CD4-positive, CD25-positive, alpha-beta regulatory T cell (primary cell): ENCODE measurements around the gene TUT1. TPM values are rescaled to one million over a fixed set of nuclear protein-coding genes. Genes with fewer than 3 reads are reported as not detected.
A peak's percentile ranks its signal among the peaks of the same experiment; 100 is the strongest.
"Not testable (repeated sequence)": the region's sequence is repeated elsewhere in the genome, so short reads cannot be mapped to it uniquely, and the experiment has no call there.

Experiments used
- ATAC-seq, 2 donors: fragments of 150-1000 bp; cut with Tn5 transposase; one replicate each; pipeline ENCODE4 v1.10.0; 2021; ENCODE audit warnings: low read depth in 2 of 2, moderate number of reproducible peaks in 2 of 2, moderate library complexity in 1 of 2
- DNase-seq, 3 donors: peaks; one replicate each; pipeline versions ENCODE4 v3.0.0 to v3.0.0-alpha.2; 2012 to 2022; ENCODE audit warnings: mixed read lengths in 1 of 3
- H3K27ac ChIP-seq: one replicate; pipeline ENCODE4 v1.7.0; 2013; ENCODE audit warnings: mild to moderate bottlenecking, low read length; ENCODE audit not compliant: insufficient read depth, poor library complexity, severe bottlenecking
- H3K27me3 ChIP-seq: one replicate; pipeline ENCODE4 v1.7.0; 2013; ENCODE audit warnings: low read length; ENCODE audit not compliant: control insufficient read depth, insufficient read depth
- H3K36me3 ChIP-seq: one replicate; pipeline ENCODE4 v1.7.0; 2013; ENCODE audit warnings: mild to moderate bottlenecking, low read length, moderate library complexity; ENCODE audit not compliant: control insufficient read depth, insufficient read depth
- H3K4me1 ChIP-seq: 2 replicates; pipeline ENCODE4 v1.7.0; 2013; ENCODE audit warnings: mild to moderate bottlenecking, low read length; ENCODE audit not compliant: insufficient read depth, control insufficient read depth, poor library complexity, severe bottlenecking
- H3K4me3 ChIP-seq: one replicate; pipeline ENCODE4 v1.7.0; 2013; ENCODE audit warnings: low read depth, mild to moderate bottlenecking, low read length, moderate library complexity
- H3K9me3 ChIP-seq, 2 experiments: 1 replicate in 1 of 2; 2 replicates in 1 of 2; pipeline ENCODE4 v1.7.0; 2013; ENCODE audit warnings: low read length in 2 of 2, mild to moderate bottlenecking in 1 of 2, moderate library complexity in 1 of 2; ENCODE audit not compliant: control insufficient read depth in 2 of 2
- H3K27ac Mint-ChIP-seq, 3 donors: one replicate each; pipeline ENCODE4 v1.8.0; 2020 to 2022; ENCODE audit warnings: mild to moderate bottlenecking in 3 of 3, mixed read lengths in 3 of 3, moderate library complexity in 2 of 3
- H3K27me3 Mint-ChIP-seq: one replicate; pipeline ENCODE4 v1.8.0; 2022; ENCODE audit warnings: mild to moderate bottlenecking, mixed read lengths
- H3K36me3 Mint-ChIP-seq: one replicate; pipeline ENCODE4 v1.8.0; 2020; ENCODE audit warnings: mixed read lengths
- H3K4me1 Mint-ChIP-seq, 4 donors: one replicate each; pipeline ENCODE4 v1.8.0; 2020 to 2022; ENCODE audit warnings: mixed read lengths in 4 of 4, mild to moderate bottlenecking in 1 of 4
- H3K4me3 Mint-ChIP-seq, 4 donors: one replicate each; pipeline ENCODE4 v1.8.0; 2020 to 2022; ENCODE audit warnings: mild to moderate bottlenecking in 4 of 4, mixed read lengths in 4 of 4, moderate library complexity in 3 of 4
- H3K9me3 Mint-ChIP-seq, 7 donors: one replicate each; pipeline ENCODE4 v1.8.0; 2020 to 2022; ENCODE audit warnings: mixed read lengths in 7 of 7, mild to moderate bottlenecking in 3 of 7, moderate library complexity in 2 of 7
- polyA plus RNA-seq, 4 donors: library from polyadenylated mRNA; unstranded; fragments of 300-500 nt; fragmentation: Illumina TruSeq; gene quantifications; one replicate each; pipeline ENCODE4 v1.2.3, GENCODE V29; 2021
- total RNA-seq: library from RNA; stranded (reverse); gene quantifications from one replicate; pipeline ENCODE4 v1.2.3, GENCODE V29; 2022

The TUT1 gene
- total and polyA plus RNA-seq, 5 donors from 2014 or later = 6.5 to 22.0 (median 11.2) TPM

DNA sequence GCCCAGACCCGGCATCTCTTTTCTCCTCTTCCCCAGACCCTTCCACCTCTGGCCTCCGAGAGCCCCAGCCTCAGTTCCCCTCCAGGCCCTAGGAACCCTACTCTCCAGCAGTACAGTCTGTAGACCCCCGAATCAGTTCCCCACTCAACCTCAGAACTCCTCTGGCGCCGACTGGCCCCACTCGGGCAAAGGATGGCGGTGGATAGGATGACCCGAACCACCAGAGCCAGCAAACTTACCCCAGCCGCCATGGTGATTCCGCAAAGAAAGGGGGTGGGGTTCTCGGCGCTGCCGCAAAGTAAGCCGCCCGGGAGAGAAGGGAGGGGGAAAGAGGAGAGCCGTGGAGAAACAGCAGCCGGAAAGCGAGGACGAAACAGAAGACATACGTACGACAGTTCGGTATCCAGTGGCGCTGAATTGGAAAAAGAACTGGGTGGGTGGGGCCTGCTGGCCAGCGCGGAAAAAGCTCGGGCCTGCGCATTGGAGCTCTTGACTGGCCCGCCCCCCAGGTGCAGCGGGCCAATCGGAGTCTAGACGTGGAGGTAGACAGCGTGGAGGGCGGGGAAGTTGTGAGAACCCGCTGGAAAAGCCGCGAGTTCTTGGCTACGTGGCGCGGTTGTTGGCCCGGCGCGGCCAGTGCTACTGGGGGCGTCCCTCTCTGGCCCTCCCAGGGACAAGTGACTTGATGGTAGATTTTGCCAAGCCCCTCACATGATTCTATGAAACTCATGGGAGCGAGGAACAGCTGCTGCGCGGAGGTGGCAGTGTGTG lies 17.5 kb downstream of the TUT1 start, which contains the start of gene EEF1G:
EEF1G (minus strand) TSS at position 300 of the 771 bp plus-strand sequence; CDS start at position 251, 49 bp downstream.
- no peaks in the 10 kb centered on the region for H3K9me3 Mint-ChIP-seq
- peak; percentile 98 to 100 (median 100) for DNase-seq
- H3K27ac ChIP-seq = peak within 1 kb of the TSS; percentile 88
- no peaks in the 10 kb centered on the region for H3K27me3 ChIP-seq
- peaks cover 35% of the 10 kb centered on the region for H3K4me1 ChIP-seq
- H3K36me3 ChIP-seq = peaks cover 58% of the 10 kb centered on the region
- H3K4me3 Mint-ChIP-seq = peak within 1 kb of the TSS; percentile 91 to 99 (median 96)
- no peaks in the 10 kb centered on the region for H3K9me3 ChIP-seq
- ATAC-seq = peak; percentile 91 to 93
- H3K27ac Mint-ChIP-seq = peak within 1 kb of the TSS; percentile 92 to 94 (median 92)
- H3K27me3 Mint-ChIP-seq = no peaks in the 10 kb centered on the region
- peaks cover 6 to 58% (median 39%) of the 10 kb centered on the region in 4 donors for H3K4me1 Mint-ChIP-seq
- H3K36me3 Mint-ChIP-seq = peaks cover 35% of the 10 kb centered on the region
- H3K4me3 ChIP-seq = peak within 1 kb of the TSS; percentile 91

DNA sequence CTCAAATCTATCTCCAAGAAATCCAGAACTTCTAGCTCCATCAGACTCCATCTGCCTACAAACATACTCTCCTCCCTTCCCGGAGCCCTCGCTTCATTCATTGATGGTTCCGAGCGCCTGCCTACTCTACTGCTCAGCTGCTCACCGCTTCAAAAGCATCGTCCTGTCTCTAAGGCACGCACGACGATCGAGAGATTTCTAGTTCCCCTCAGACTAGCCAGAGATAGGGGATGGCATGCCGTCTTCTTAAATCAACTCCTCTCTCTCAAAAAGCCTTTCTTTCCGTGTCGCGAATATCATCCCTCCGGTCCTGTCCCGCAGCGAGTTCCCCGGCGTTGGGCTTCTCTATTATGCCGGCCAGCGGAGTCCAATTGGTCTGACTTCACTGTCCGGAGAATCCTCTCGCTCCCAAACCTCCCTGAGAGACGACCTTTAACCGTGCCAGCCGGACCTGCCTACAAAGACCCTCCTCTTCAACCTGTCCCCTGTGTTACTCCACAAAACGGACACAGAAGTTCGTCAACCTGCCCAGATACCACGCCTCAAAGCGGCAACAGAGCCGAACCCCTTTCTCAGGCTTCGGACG lies 18.2 kb downstream of the TUT1 start:
- Histone ChIP-seq H3K9me3 (no peaks in the 10 kb centered on the region), H3K27me3 (no peaks in the 10 kb centered on the region), H3K4me3 (peak overlapping the region; percentile 91), H3K27ac (peak overlapping the region; percentile 88), H3K36me3 (peaks cover 55% of the 10 kb centered on the region), H3K4me1 (peaks cover 35% of the 10 kb centered on the region)
- no peaks in the 10 kb centered on the region for H3K27me3 Mint-ChIP-seq
- H3K4me3 Mint-ChIP-seq = peak overlapping the region; percentile 91 to 99 (median 96)
- peaks cover 6 to 62% (median 40%) of the 10 kb centered on the region in 4 donors for H3K4me1 Mint-ChIP-seq
- DNase-seq = peak in 2 of 3 donors; percentile 35 to 56
- no peak for ATAC-seq
- H3K36me3 Mint-ChIP-seq = peaks cover 35% of the 10 kb centered on the region
- peak overlapping the region; percentile 92 to 94 (median 92) for H3K27ac Mint-ChIP-seq
- H3K9me3 Mint-ChIP-seq = no peaks in the 10 kb centered on the region

DNA sequence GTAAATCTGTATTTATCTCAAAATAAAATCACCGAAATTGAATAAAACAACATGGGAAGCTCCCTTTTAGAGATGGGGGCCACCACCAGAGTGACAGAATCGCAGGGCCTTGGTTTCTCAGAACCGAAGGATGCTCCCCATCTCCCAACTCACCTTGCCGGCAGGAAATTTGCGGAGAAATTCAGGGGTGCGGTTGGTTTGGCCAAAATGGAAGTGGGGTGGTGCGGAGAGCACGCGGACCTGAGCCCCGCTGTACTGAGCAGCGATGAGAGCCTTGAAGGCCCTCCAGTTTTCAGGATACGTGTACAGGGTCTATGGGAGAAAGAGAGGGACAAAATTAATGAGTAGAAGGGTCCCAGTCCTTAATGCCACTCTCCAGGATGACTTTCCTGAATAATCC lies 18.9 kb downstream of the TUT1 start:
- Mint-ChIP-seq H3K4me3 (peak overlapping the region; percentile 91 to 99 (median 96)), H3K27me3 (no peaks in the 10 kb centered on the region), H3K27ac (peak overlapping the region; percentile 80 to 94 (median 92)), H3K9me3 (no peaks in the 10 kb centered on the region), H3K4me1 (peaks cover 6 to 64% (median 41%) of the 10 kb centered on the region in 4 donors), H3K36me3 (peaks cover 34% of the 10 kb centered on the region)
- ATAC-seq (no peak), DNase-seq (no peak)
- Histone ChIP-seq H3K4me3 (peak overlapping the region; percentile 91), H3K27me3 (no peaks in the 10 kb centered on the region), H3K27ac (peak overlapping the region; percentile 6), H3K4me1 (peaks cover 35% of the 10 kb centered on the region), H3K9me3 (no peaks in the 10 kb centered on the region), H3K36me3 (peaks cover 53% of the 10 kb centered on the region)

DNA sequence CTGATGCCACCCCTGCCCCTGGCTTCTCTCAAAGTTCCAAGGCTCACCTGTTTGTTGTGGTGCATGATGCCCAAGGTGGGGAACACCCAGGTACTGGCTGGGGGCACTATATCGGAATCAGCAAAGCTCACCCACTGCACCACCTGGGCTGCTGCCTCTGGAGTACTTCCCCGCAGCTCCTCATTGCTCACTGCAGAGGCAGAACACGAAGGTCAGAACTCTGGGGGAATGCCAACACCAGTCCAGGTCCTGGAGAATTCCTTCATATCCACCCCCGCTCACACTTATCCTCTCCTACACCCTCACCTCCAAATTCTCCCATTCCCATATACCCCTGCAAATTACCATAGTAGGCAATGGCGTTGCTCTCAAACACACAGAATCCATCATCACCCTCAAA lies 19.8 kb downstream of the TUT1 start:
- peaks cover 12 to 72% (median 45%) of the 10 kb centered on the region in 4 donors for H3K4me1 Mint-ChIP-seq

DNA sequence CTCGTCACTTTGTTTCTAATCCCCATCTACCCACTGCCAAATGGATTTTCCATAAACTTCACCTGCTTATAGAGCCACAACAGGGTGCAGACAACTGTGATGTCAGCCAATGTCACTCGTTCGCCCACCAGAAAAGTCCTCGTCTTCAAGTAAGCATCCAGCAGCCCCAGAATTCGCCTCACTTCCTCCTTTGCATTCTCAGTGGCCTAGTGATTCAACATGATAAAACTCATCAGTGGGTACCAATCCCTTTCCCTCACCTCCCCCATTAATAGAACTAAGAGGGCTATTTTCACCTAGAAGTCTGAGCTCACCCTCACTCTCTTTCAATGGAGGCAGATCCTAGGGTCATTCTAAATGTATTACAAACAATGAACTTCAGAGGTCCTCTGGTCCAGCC lies 20.4 kb downstream of the TUT1 start:
- not testable (repeated sequence) for H3K9me3 ChIP-seq, ATAC-seq, H3K27ac ChIP-seq, DNase-seq, H3K27me3 ChIP-seq, H3K9me3 Mint-ChIP-seq, H3K27me3 Mint-ChIP-seq, H3K4me3 ChIP-seq
- Mint-ChIP-seq H3K36me3 (peaks cover 40% of the 10 kb centered on the region), H3K27ac (peak overlapping the region; percentile 60 to 73 (median 65)), H3K4me1 (peaks cover 12 to 77% (median 46%) of the 10 kb centered on the region in 4 donors), H3K4me3 (peak overlapping the region in 3 of 4 donors; percentile 20 to 96 (median 53))
- H3K36me3 ChIP-seq = peaks cover 56% of the 10 kb centered on the region
- peaks cover 35% of the 10 kb centered on the region for H3K4me1 ChIP-seq

More for the DNA sequence above, 19.8 kb downstream of the TUT1 start:
- DNase-seq, H3K9me3 Mint-ChIP-seq, H3K4me3 ChIP-seq, H3K9me3 ChIP-seq, ATAC-seq, H3K27me3 Mint-ChIP-seq, H3K27ac ChIP-seq, H3K27me3 ChIP-seq: not testable (repeated sequence)
- H3K36me3 Mint-ChIP-seq = peaks cover 37% of the 10 kb centered on the region
- peak overlapping the region; percentile 7 to 73 (median 31) for H3K27ac Mint-ChIP-seq
- H3K4me1 ChIP-seq = peaks cover 35% of the 10 kb centered on the region
- peaks cover 54% of the 10 kb centered on the region for H3K36me3 ChIP-seq
- peak overlapping the region in 3 of 4 donors; percentile 20 to 96 (median 63) for H3K4me3 Mint-ChIP-seq

DNA sequence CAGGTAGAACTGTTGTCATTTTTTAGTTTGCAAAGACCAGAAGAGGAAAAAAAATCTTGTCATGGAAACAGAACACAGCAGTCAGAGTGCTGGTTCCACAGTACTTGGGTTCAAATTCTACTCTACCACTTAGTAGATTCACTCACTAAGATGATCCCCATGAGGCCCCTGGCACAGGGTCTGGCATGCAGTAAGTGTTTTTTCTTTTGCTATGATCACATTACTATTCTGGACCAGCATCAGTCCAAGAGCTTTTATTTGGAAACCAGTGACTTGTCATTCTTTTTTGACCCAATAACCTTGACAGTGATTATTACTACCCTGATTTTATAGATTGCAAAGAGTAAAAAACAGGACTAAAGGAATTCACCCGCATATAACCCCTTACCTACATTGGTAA lies 21.7 kb downstream of the TUT1 start:
- Histone ChIP-seq H3K36me3 (peaks cover 67% of the 10 kb centered on the region), H3K9me3 (no peaks in the 10 kb centered on the region), H3K27ac (no peak overlapping the region), H3K4me1 (peaks cover 27% of the 10 kb centered on the region), H3K27me3 (no peaks in the 10 kb centered on the region), H3K4me3 (no peak overlapping the region)
- Mint-ChIP-seq H3K4me1 (peaks cover 18 to 76% (median 47%) of the 10 kb centered on the region in 4 donors), H3K9me3 (no peaks in the 10 kb centered on the region), H3K27ac (no peak overlapping the region), H3K36me3 (peaks cover 46% of the 10 kb centered on the region), H3K27me3 (no peaks in the 10 kb centered on the region), H3K4me3 (peak overlapping the region in 1 of 4 donors; percentile 53)
- no peak for ATAC-seq
- DNase-seq = no peak

DNA sequence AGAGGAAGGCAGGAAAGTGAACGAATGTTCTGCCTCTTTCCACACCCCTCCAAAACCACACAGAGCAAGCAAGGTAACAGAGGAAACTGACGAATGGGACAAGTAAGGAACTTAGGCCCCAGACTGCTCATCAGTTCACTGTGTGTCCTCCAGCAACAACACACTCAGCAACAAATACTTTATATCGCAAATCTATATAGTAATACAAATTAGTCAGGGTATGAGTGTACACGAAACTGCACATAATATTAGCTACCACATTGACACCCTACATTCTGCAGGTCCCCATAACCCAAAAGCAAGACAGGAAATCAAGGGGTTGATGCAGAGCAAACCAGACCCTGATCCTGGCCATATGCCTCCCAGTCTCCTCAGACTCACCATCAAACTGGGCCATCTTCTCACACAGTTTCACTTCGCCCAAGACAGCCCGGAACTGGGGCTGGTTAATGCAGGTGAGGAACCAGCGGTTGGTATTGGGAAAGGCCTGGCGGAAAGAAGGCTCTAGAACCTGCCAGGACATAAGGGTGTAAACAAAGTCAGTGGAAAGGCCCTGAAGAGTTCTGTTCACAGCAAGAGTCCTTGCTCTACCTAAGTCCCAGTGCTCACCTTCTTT lies 24.2 kb downstream of the TUT1 start:
- Histone ChIP-seq H3K27ac (no peak overlapping the region), H3K27me3 (no peaks in the 10 kb centered on the region), H3K4me3 (no peak overlapping the region), H3K36me3 (peaks cover 74% of the 10 kb centered on the region), H3K9me3 (no peaks in the 10 kb centered on the region), H3K4me1 (peaks cover 13% of the 10 kb centered on the region)
- Mint-ChIP-seq H3K9me3 (no peaks in the 10 kb centered on the region), H3K4me3 (peak overlapping the region in 2 of 4 donors; percentile 17 to 64), H3K36me3 (peaks cover 42% of the 10 kb centered on the region), H3K27ac (peak overlapping the region in 2 of 3 donors; percentile 32 to 75), H3K27me3 (no peaks in the 10 kb centered on the region), H3K4me1 (peaks cover 15 to 53% (median 38%) of the 10 kb centered on the region in 4 donors)
- DNase-seq (no peak), ATAC-seq (no peak)
